Neuronal stem cell (in vitro differentiated cells): ENCODE data around the gene FIS1.

Experiments
- DNase-seq: peaks from one replicate; pipeline ENCODE4 v3.0.0-alpha.2; 2013; ENCODE audit warnings: low spot score
- H2AFZ ChIP-seq: one replicate; pipeline ENCODE4 v1.6.1; 2013; ENCODE audit warnings: mild to moderate bottlenecking, low read length, inconsistent platforms
- H2AK5ac ChIP-seq: 2 replicates; pipeline ENCODE4 v1.6.1; 2013; ENCODE audit warnings: low read depth, mild to moderate bottlenecking, inconsistent platforms, low read length, moderate library complexity, mixed read lengths
- H2BK120ac ChIP-seq: 2 replicates; pipeline ENCODE4 v1.6.1; 2013; ENCODE audit warnings: low read depth, mild to moderate bottlenecking, inconsistent platforms, low read length, moderate library complexity, mixed read lengths
- H2BK12ac ChIP-seq: one replicate; pipeline ENCODE4 v1.6.1; 2013; ENCODE audit warnings: low read length, inconsistent platforms
- H2BK15ac ChIP-seq: 2 replicates; pipeline ENCODE4 v1.6.1; 2013; ENCODE audit warnings: mild to moderate bottlenecking, low read length, inconsistent platforms, mixed read lengths
- H2BK5ac ChIP-seq: one replicate; pipeline ENCODE4 v1.6.1; 2013; ENCODE audit warnings: inconsistent platforms, mild to moderate bottlenecking, low read length, moderate library complexity
- H3K14ac ChIP-seq: one replicate; pipeline ENCODE4 v1.6.1; 2013; ENCODE audit warnings: low read length, inconsistent platforms
- H3K18ac ChIP-seq: 2 replicates; pipeline ENCODE4 v1.6.1; 2013; ENCODE audit warnings: low read length, inconsistent platforms
- H3K23ac ChIP-seq: 2 replicates; pipeline ENCODE4 v1.6.1; 2013; ENCODE audit warnings: low read depth, mild to moderate bottlenecking, mixed read lengths, low read length, inconsistent platforms; ENCODE audit not compliant: poor library complexity
- H3K27ac ChIP-seq: replicated peaks from 3 replicates; pipeline ENCODE4 v1.5.1; 2013; ENCODE audit warnings: low read length, inconsistent platforms
- H3K27me3 ChIP-seq, 3 experiments: 2 replicates each; pipeline ENCODE4 v1.6.1; 2013; ENCODE audit warnings: low read length in 3 of 3, mild to moderate bottlenecking in 2 of 3, inconsistent platforms in 1 of 3, low read depth in 1 of 3, mixed read lengths in 1 of 3, moderate library complexity in 1 of 3; ENCODE audit not compliant: control insufficient read depth in 3 of 3, insufficient read depth in 3 of 3
- H3K36me3 ChIP-seq, 2 donors: replicated peaks in 1 of 2; 2 replicates each; pipeline ENCODE4 v1.6.1; 2013; ENCODE audit warnings: low read length in 2 of 2; ENCODE audit not compliant: control insufficient read depth in 2 of 2, insufficient read depth in 2 of 2
- H3K4ac ChIP-seq: 2 replicates; pipeline ENCODE4 v1.6.1; 2013; ENCODE audit warnings: inconsistent platforms, mild to moderate bottlenecking, low read length, moderate library complexity
- H3K4me1 ChIP-seq, 2 donors: 1 replicate in 1 of 2; 2 replicates in 1 of 2; pipeline ENCODE4 v1.6.1; 2013; ENCODE audit warnings: low read length in 2 of 2, low read depth in 1 of 2; ENCODE audit not compliant: control insufficient read depth in 2 of 2, insufficient read depth in 1 of 2
- H3K4me2 ChIP-seq: one replicate; pipeline ENCODE4 v1.6.1; 2013; ENCODE audit warnings: mild to moderate bottlenecking, low read length, inconsistent platforms; ENCODE audit not compliant: insufficient read depth, poor library complexity, severe bottlenecking
- H3K4me3 ChIP-seq, 2 donors: 2 replicates each; pipeline ENCODE4 v1.5.1; 2013; ENCODE audit warnings: low read length in 2 of 2, mild to moderate bottlenecking in 2 of 2, inconsistent platforms in 1 of 2, moderate library complexity in 1 of 2
- H3K79me1 ChIP-seq: one replicate; pipeline ENCODE4 v1.6.1; 2013; ENCODE audit warnings: low read depth, mild to moderate bottlenecking, inconsistent platforms, low read length, moderate library complexity
- H3K9ac ChIP-seq: one replicate; pipeline ENCODE4 v1.6.1; 2013; ENCODE audit warnings: mild to moderate bottlenecking, low read depth, low read length, inconsistent platforms; ENCODE audit not compliant: poor library complexity
- H3K9me3 ChIP-seq, 2 donors: replicated peaks in 1 of 2; 2 replicates each; pipeline versions ENCODE3 to v1.6.1; 2013; ENCODE audit warnings: low read length in 2 of 2, mild to moderate bottlenecking in 2 of 2, inconsistent platforms in 1 of 2, low read depth in 1 of 2, mixed read lengths in 1 of 2, moderate library complexity in 1 of 2; ENCODE audit not compliant: control insufficient read depth in 2 of 2, insufficient read depth in 1 of 2
- H4K8ac ChIP-seq: one replicate; pipeline ENCODE4 v1.6.1; 2013; ENCODE audit warnings: low read depth, mild to moderate bottlenecking, inconsistent platforms, low read length, moderate library complexity
- H4K91ac ChIP-seq: one replicate; pipeline ENCODE4 v1.6.1; 2013; ENCODE audit warnings: low read length, low read depth, mild to moderate bottlenecking, inconsistent platforms; ENCODE audit not compliant: poor library complexity
- WGBS, 2 donors: extraction: QIAGEN DNeasy Blood & Tissue Kit; methylation state at CpG; one replicate each; pipeline ENCODE4 v1.1.7; 2013; ENCODE audit warnings: missing lambda C conversion rate in 2 of 2, mixed read lengths in 1 of 2; ENCODE audit not compliant: insufficient read length in 2 of 2, insufficient replicate concordance in 1 of 2; ENCODE audit errors: extremely low coverage in 2 of 2; 5-methylcytosine and 5-hydroxymethylcytosine counted together

FIS1 gene

GRCh38 chr7:101208794-101209193 is 36.1 kb downstream of the FIS1 start:
- Histone ChIP-seq H3K14ac (no peak overlapping the region), H3K23ac (no peak overlapping the region), H3K27me3 (peaks cover 0 to under 1% (median 0%) of the 10 kb centered on the region in 3 experiments), H3K27ac (no peak overlapping the region), H3K9me3 (no peaks in the 10 kb centered on the region), H3K4ac (no peak overlapping the region), H4K8ac (no peak overlapping the region), H3K4me1 (no peaks in the 10 kb centered on the region), H3K9ac (no peak overlapping the region), H2BK5ac (no peak overlapping the region), H2BK120ac (no peak overlapping the region), H2AFZ (no peak overlapping the region), H2AK5ac (no peak overlapping the region), H3K36me3 (peaks cover 20 to 42% of the 10 kb centered on the region in 2 donors), H3K18ac (peak overlapping the region; percentile 38), H3K79me1 (no peaks in the 10 kb centered on the region), H2BK15ac (no peak overlapping the region), H3K4me2 (no peak overlapping the region), H3K4me3 (peak overlapping the region in 1 of 2 donors; percentile 70), H4K91ac (no peak overlapping the region), H2BK12ac (no peak overlapping the region)
- no CpG with 5 or more reads among the region's 14 CpGs for WGBS, 2 donors
- DNase-seq = no peak

GRCh38 chr7:101207459-101207858 is 37.4 kb downstream of the FIS1 start:
- no peak overlapping the region for H3K4me2 ChIP-seq
- H3K27me3 ChIP-seq = peaks cover 0 to 14% (median 10%) of the 10 kb centered on the region in 3 experiments
- no peak overlapping the region for H3K27ac ChIP-seq
- no peak overlapping the region for H3K4ac ChIP-seq
- H2BK5ac ChIP-seq = no peak overlapping the region
- no peak overlapping the region for H2BK120ac ChIP-seq
- no peaks in the 10 kb centered on the region for H3K4me1 ChIP-seq
- no peak overlapping the region for H3K4me3 ChIP-seq
- WGBS, 2 donors = no CpG with 5 or more reads among the region's 17 CpGs
- H3K9ac ChIP-seq = no peak overlapping the region
- H4K91ac ChIP-seq = no peak overlapping the region
- no peak overlapping the region for H4K8ac ChIP-seq
- H3K9me3 ChIP-seq = no peaks in the 10 kb centered on the region
- H3K14ac ChIP-seq = no peak overlapping the region
- no peak overlapping the region for H2AFZ ChIP-seq
- no peak overlapping the region for H3K18ac ChIP-seq
- no peak overlapping the region for H2AK5ac ChIP-seq
- no peak overlapping the region for H2BK12ac ChIP-seq
- H2BK15ac ChIP-seq = no peak overlapping the region
- H3K79me1 ChIP-seq = no peaks in the 10 kb centered on the region
- DNase-seq = no peak
- no peak overlapping the region for H3K23ac ChIP-seq
- H3K36me3 ChIP-seq = peaks cover 19 to 37% of the 10 kb centered on the region in 2 donors

- Histone ChIP-seq H3K14ac (no peak overlapping the region), H3K79me1 (no peaks in the 10 kb centered on the region), H2AFZ (no peak overlapping the region), H4K91ac (no peak overlapping the region), H2BK15ac (no peak overlapping the region), H2BK5ac (peak overlapping the region; percentile 53), H3K23ac (no peak overlapping the region), H4K8ac (no peak overlapping the region), H3K4me1 (peaks cover 2 to 3% of the 10 kb centered on the region in 2 donors), H3K27me3 (peaks cover 8 to 22% (median 19%) of the 10 kb centered on the region in 3 experiments), H3K9me3 (no peaks in the 10 kb centered on the region), H2AK5ac (no peak overlapping the region), H3K36me3 (peaks cover 14 to 29% of the 10 kb centered on the region in 2 donors), H3K4ac (no peak overlapping the region), H3K4me2 (no peak overlapping the region), H3K4me3 (no peak overlapping the region), H2BK120ac (no peak overlapping the region), H2BK12ac (no peak overlapping the region), H3K18ac (no peak overlapping the region), H3K9ac (no peak overlapping the region), H3K27ac (no peak overlapping the region)
- no CpG with 5 or more reads among the region's 19 CpGs for WGBS, 2 donors
- DNase-seq = no peak
Observed at GRCh38 chr7:101206665-101207042, 38.2 kb downstream of the FIS1 start.

GRCh38 chr7:101205901-101206664 is 38.8 kb downstream of the FIS1 start:
- no peak for DNase-seq
- Histone ChIP-seq H3K27ac (no peak overlapping the region), H3K18ac (no peak overlapping the region), H2AK5ac (no peak overlapping the region), H2BK120ac (no peak overlapping the region), H3K4me3 (no peak overlapping the region), H3K4me2 (no peak overlapping the region), H2BK15ac (no peak overlapping the region), H2BK12ac (no peak overlapping the region), H3K9ac (no peak overlapping the region), H3K36me3 (peaks cover 13 to 23% of the 10 kb centered on the region in 2 donors), H3K27me3 (peaks cover 9 to 27% (median 21%) of the 10 kb centered on the region in 3 experiments), H3K4me1 (peaks cover 3 to 6% of the 10 kb centered on the region in 2 donors), H4K91ac (no peak overlapping the region), H3K4ac (no peak overlapping the region), H3K79me1 (no peaks in the 10 kb centered on the region), H3K9me3 (no peaks in the 10 kb centered on the region), H3K14ac (no peak overlapping the region), H4K8ac (no peak overlapping the region), H3K23ac (no peak overlapping the region), H2BK5ac (peak overlapping the region; percentile 53), H2AFZ (no peak overlapping the region)
- WGBS, 2 donors = no CpG with 5 or more reads among the region's 32 CpGs
